Measurements from ENCODE around the gene RAB42. TPM values are rescaled to one million over a fixed set of nuclear protein-coding genes. Genes with fewer than 3 reads are reported as not detected.

Gene RAB42
- total and polyA plus RNA-seq, 9 of the 15 experiments (the other 6 are each of a cell fraction or from before 2014, with no cell fraction given): 0.07 to 0.14 (median 0.12) TPM; not detected in 6

- TF ChIP-seq, protein P1, sequence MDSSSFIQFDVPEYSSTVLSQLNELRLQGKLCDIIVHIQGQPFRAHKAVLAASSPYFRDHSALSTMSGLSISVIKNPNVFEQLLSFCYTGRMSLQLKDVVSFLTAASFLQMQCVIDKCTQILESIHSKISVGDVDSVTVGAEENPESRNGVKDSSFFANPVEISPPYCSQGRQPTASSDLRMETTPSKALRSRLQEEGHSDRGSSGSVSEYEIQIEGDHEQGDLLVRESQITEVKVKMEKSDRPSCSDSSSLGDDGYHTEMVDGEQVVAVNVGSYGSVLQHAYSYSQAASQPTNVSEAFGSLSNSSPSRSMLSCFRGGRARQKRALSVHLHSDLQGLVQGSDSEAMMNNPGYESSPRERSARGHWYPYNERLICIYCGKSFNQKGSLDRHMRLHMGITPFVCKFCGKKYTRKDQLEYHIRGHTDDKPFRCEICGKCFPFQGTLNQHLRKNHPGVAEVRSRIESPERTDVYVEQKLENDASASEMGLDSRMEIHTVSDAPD (CRISPR knock-in tag; IDR thresholded peaks at IDR 0.05): no peak
- TF ChIP-seq, protein P2, sequence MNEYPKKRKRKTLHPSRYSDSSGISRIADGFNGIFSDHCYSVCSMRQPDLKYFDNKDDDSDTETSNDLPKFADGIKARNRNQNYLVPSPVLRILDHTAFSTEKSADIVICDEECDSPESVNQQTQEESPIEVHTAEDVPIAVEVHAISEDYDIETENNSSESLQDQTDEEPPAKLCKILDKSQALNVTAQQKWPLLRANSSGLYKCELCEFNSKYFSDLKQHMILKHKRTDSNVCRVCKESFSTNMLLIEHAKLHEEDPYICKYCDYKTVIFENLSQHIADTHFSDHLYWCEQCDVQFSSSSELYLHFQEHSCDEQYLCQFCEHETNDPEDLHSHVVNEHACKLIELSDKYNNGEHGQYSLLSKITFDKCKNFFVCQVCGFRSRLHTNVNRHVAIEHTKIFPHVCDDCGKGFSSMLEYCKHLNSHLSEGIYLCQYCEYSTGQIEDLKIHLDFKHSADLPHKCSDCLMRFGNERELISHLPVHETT (CRISPR knock-in tag; conservative IDR thresholded peaks at IDR 0.05 in 1 of 2, IDR thresholded peaks at IDR 0.05 in 1 of 2): peak in 1 of 2 experiments; percentile 30; a peak in 2 of 4 replicates
- TF ChIP-seq KDM1A (IDR thresholded peaks at IDR 0.05): no peak
- peak; percentile 55 for TF ChIP-seq ATF1 (CRISPR knock-in tag; IDR thresholded peaks at IDR 0.05)
- peak; percentile 63 for TF ChIP-seq ATF1 (tag; IDR thresholded peaks at IDR 0.05)
- TF ChIP-seq ZNF668 (CRISPR knock-in tag; IDR thresholded peaks at IDR 0.05): no peak
- TF ChIP-seq HDAC3 (IDR thresholded peaks at IDR 0.05; ENCODE audit: borderline replicate concordance, partially characterized antibody): peak; percentile 50
- no peak for TF ChIP-seq RBM34 (IDR thresholded peaks at IDR 0.05; ENCODE audit: borderline replicate concordance, insufficient read depth, low read length)
- TF ChIP-seq PML (IDR thresholded peaks at IDR 0.05; ENCODE audit: low read length): peak; percentile 71
- peak; percentile 60 for TF ChIP-seq BRD9 (IDR thresholded peaks at IDR 0.05; ENCODE audit: low read depth, partially characterized antibody)
- no peak for TF ChIP-seq PTTG1 (tag; IDR thresholded peaks at IDR 0.05; ENCODE audit: low read depth)
- no peak for TF ChIP-seq SMARCB1 (IDR thresholded peaks at IDR 0.05; ENCODE audit: insufficient read length, low read depth)
- no peak for TF ChIP-seq ZNF780A (CRISPR knock-in tag; IDR thresholded peaks at IDR 0.05)
- TF ChIP-seq CHD1 (IDR thresholded peaks at IDR 0.05; ENCODE audit: low read length): no peak
- no peak for TF ChIP-seq ZNF407 (IDR thresholded peaks at IDR 0.05; ENCODE audit: low read depth)
- TF ChIP-seq ZNF707 (CRISPR knock-in tag; conservative IDR thresholded peaks at IDR 0.05): no peak
- TF ChIP-seq ETV5 (CRISPR knock-in tag; IDR thresholded peaks at IDR 0.05; ENCODE audit: low read depth): peak; percentile 77
Measured at GRCh38 chr1:28552758-28553663, 39.1 kb upstream of the RAB42 start, which contains the start of gene TRNAU1AP (continued).
